ENCODE data around the gene NRG3.

Gene NRG3

DNA sequence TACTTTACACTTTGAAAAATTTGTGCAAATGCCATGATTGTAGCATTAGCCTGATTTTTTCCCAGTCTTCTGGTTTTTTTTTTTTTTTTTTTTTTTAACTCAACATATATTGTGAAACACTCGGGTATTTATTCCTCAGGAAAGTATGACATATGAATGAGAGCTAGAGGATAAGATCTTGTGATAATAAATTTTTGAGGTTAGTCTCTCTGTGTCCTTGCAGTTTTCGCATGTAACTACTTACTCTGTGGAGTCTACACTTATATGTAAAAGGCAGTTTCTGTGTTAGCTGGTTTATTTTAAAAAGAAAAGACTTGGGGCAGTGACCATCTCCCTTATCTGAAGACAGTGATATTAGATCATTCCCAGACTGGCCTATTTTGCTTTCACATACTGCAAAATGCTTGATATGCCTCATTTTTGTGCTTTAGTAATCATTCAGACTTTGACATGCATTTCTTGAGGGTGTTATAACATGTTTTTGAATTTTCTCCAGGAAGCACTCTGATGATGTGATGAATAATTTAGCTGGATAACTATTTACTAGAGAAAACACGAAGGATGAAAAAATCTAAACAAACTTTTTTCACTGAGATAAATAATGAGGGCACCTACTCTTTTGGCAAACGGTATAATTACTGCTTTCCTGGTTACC lies 371.0 kb downstream of the NRG3 start:
- TF ChIP-seq, protein P1, sequence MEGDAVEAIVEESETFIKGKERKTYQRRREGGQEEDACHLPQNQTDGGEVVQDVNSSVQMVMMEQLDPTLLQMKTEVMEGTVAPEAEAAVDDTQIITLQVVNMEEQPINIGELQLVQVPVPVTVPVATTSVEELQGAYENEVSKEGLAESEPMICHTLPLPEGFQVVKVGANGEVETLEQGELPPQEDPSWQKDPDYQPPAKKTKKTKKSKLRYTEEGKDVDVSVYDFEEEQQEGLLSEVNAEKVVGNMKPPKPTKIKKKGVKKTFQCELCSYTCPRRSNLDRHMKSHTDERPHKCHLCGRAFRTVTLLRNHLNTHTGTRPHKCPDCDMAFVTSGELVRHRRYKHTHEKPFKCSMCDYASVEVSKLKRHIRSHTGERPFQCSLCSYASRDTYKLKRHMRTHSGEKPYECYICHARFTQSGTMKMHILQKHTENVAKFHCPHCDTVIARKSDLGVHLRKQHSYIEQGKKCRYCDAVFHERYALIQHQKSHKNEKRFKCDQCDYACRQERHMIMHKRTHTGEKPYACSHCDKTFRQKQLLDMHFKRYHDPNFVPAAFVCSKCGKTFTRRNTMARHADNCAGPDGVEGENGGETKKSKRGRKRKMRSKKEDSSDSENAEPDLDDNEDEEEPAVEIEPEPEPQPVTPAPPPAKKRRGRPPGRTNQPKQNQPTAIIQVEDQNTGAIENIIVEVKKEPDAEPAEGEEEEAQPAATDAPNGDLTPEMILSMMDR (IDR thresholded peaks at IDR 0.05), result no peak

GRCh38 chr10:82249141-82249540 lies 374.1 kb downstream of the NRG3 start:
- H3K36me3 ChIP-seq, result no peaks in the 10 kb centered on the region
- no peaks in the 10 kb centered on the region for H3K9me3 ChIP-seq
- TF ChIP-seq, protein P1 (IDR thresholded peaks at IDR 0.05), result no peak
- no peaks in the 10 kb centered on the region for H3K4me1 ChIP-seq
- intact Hi-C loops (cut with DNase I; ENCODE audit: low total_unique reads), result no loop called here
- no peak overlapping the region for H3K4me3 ChIP-seq
- no peaks in the 10 kb centered on the region for H3K27me3 ChIP-seq
- no peak overlapping the region for H3K27ac ChIP-seq
- DNase-seq, result no peak

More for the DNA sequence above, 371.0 kb downstream of the NRG3 start:
- H3K9me3 ChIP-seq, result no peaks in the 10 kb centered on the region
- no peak overlapping the region for H3K27ac ChIP-seq
- intact Hi-C loops (cut with DNase I; ENCODE audit: low total_unique reads), result no loop called here
- H3K4me1 ChIP-seq, result no peaks in the 10 kb centered on the region
- H3K4me3 ChIP-seq, result no peak overlapping the region
- DNase-seq, result no peak
- H3K36me3 ChIP-seq, result no peaks in the 10 kb centered on the region
- H3K27me3 ChIP-seq, result no peaks in the 10 kb centered on the region

GRCh38 chr10:82251222-82251906 lies 376.4 kb downstream of the NRG3 start:
- intact Hi-C loops (cut with DNase I; ENCODE audit: low total_unique reads), result no loop called here
- DNase-seq, result no peak
- TF ChIP-seq, protein P1 (IDR thresholded peaks at IDR 0.05), result no peak
- Histone ChIP-seq H3K4me3 (no peak overlapping the region), H3K36me3 (no peaks in the 10 kb centered on the region), H3K4me1 (no peaks in the 10 kb centered on the region), H3K27ac (no peak overlapping the region), H3K27me3 (no peaks in the 10 kb centered on the region), H3K9me3 (no peaks in the 10 kb centered on the region)

- Histone ChIP-seq H3K27ac (no peak overlapping the region), H3K9me3 (no peaks in the 10 kb centered on the region), H3K4me3 (no peak overlapping the region), H3K27me3 (no peaks in the 10 kb centered on the region), H3K36me3 (no peaks in the 10 kb centered on the region), H3K4me1 (no peaks in the 10 kb centered on the region)
- intact Hi-C loops (cut with DNase I; ENCODE audit: low total_unique reads), result no loop called here
- TF ChIP-seq, protein P1 (IDR thresholded peaks at IDR 0.05), result no peak
- DNase-seq, result no peak
Measured at GRCh38 chr10:82252081-82252480, 377.1 kb downstream of the NRG3 start.

DNA sequence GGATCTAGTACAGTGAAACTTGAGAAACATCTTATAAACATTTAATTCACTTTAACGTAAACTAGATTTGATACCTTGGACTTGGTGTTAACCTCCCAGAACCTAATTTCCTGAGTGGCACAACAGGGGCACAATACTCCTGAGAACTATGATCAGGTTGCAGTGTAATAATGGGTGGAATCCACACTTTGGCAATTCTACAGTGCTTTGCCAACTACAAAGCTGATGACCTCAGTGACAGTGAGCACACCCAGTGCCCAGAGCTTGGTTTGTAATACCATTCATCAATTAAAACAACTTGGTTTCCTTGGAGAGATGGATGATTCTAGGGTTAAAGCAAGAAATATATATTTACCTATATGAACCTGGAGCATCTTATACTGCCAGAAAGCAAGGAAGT lies 379.2 kb downstream of the NRG3 start:
- Histone ChIP-seq H3K4me1 (no peaks in the 10 kb centered on the region), H3K9me3 (no peaks in the 10 kb centered on the region), H3K4me3 (no peak overlapping the region), H3K27me3 (no peaks in the 10 kb centered on the region), H3K36me3 (no peaks in the 10 kb centered on the region), H3K27ac (no peak overlapping the region)
- intact Hi-C loops (cut with DNase I; ENCODE audit: low total_unique reads), result no loop called here
- TF ChIP-seq, protein P1 (IDR thresholded peaks at IDR 0.05), result no peak
- no peak for DNase-seq

All from tibial artery (tissue), 4 donors.